Gastroesophageal sphincter (tissue), 3 donors: ENCODE results near the gene TBX6.

Experiments used
- POLR2A ChIP-seq, 2 donors: fragments of 450-650 bp; IDR thresholded peaks; one replicate each; pipeline ENCODE4 v1.6.1; 2017; ENCODE audit warnings: antibody characterized with exemption in 2 of 2, mild to moderate bottlenecking in 2 of 2, moderate library complexity in 1 of 2
- POLR2AphosphoS5 ChIP-seq: sonication (generic); formaldehyde crosslinking; IDR thresholded peaks from one replicate; pipeline ENCODE4 v1.6.1; 2017; ENCODE audit warnings: antibody characterized with exemption
- TF ChIP-seq, protein P1 (sequence below), 4 experiments: fragments of 200-600 bp in 2 of 4; fragments of 450-650 bp in 2 of 4; sonication (generic) in 1 of 4; IDR thresholded peaks; one replicate each; pipeline ENCODE4 v1.5.1; 2017 to 2019; ENCODE audit warnings: antibody characterized with exemption in 4 of 4, mild to moderate bottlenecking in 2 of 4, moderate library complexity in 2 of 4

DNA sequence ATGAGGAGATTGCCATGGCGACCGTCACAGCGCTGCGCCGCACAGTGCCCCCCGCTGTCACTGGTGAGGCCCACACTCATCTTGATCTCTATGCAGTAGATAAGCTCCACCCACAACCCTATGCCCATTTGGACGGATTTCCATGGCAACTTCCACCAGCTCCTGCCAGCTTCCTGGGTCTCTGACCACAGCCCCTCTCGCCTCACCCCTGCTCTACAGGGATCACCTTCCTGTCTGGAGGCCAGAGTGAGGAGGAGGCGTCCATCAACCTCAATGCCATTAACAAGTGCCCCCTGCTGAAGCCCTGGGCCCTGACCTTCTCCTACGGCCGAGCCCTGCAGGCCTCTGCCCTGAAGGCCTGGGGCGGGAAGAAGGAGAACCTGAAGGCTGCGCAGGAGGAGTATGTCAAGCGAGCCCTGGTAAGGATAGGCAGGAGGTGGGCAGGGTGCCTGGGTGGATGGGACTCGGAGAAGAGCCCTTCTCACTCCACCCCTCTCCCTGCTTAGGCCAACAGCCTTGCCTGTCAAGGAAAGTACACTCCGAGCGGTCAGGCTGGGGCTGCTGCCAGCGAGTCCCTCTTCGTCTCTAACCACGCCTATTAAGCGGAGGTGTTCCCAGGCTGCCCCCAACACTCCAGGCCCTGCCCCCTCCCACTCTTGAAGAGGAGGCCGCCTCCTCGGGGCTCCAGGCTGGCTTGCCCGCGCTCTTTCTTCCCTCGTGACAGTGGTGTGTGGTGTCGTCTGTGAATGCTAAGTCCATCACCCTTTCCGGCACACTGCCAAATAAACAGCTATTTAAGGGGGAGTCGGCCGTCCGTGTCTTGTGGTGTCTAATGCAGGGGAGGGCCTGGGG is 21.9 kb downstream of the TBX6 start:
- TF ChIP-seq, protein P1, sequence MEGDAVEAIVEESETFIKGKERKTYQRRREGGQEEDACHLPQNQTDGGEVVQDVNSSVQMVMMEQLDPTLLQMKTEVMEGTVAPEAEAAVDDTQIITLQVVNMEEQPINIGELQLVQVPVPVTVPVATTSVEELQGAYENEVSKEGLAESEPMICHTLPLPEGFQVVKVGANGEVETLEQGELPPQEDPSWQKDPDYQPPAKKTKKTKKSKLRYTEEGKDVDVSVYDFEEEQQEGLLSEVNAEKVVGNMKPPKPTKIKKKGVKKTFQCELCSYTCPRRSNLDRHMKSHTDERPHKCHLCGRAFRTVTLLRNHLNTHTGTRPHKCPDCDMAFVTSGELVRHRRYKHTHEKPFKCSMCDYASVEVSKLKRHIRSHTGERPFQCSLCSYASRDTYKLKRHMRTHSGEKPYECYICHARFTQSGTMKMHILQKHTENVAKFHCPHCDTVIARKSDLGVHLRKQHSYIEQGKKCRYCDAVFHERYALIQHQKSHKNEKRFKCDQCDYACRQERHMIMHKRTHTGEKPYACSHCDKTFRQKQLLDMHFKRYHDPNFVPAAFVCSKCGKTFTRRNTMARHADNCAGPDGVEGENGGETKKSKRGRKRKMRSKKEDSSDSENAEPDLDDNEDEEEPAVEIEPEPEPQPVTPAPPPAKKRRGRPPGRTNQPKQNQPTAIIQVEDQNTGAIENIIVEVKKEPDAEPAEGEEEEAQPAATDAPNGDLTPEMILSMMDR (IDR thresholded peaks at IDR 0.05), result no peak
- TF ChIP-seq POLR2A (IDR thresholded peaks at IDR 0.05) (no peak), POLR2AphosphoS5 (no peak)
